Measurements from ENCODE around the gene HHATL. TPM values are rescaled to one million over a fixed set of nuclear protein-coding genes. Genes with fewer than 3 reads are reported as not detected.

Gene HHATL
- total RNA-seq, 1 experiment from 2014 or later, result not detected

DNA sequence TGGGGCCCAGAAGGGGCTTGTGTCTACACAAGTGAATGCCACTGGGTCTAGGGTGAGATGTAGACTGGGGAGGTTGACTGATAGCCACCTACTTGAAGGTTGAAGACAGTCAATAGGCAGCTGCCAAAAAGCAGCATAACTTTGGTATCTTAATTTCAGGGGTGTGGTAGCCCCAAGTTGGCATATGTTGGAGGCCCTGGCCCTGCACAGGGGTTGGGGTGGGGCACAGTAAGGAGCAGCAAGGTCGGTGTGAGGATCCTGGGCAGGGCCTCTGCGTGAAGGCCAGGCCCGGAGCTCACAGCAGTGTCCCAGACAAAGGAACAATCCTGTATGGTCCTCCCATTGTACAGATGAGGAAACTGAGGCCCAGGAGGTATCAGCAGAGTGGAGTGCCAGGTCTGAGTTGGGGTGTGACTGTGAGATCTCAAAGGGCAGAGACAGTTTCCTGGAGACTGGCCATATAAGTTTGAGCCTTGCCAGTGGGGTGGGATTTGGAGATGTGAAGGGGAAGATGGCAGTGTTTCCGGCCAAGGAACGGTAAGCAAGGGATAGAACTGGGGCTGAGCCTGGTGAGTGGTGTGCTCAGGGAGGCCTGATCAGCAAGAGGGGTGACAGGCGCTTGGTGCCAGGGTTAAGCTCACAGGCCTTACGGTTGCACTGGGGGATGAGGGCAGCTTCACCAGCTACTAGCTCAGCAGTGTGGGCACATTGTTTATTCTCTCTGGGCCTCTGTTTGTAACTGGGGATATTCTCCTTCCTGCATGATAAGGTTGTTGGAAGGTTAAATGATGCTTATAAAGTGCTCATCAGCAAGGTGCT lies 15.6 kb downstream of the HHATL start:
- Histone ChIP-seq H3K4me3 (ENCODE audit: low read length) (no peak overlapping the region), H3K9me3 (ENCODE audit: low read length) (no peaks in the 10 kb centered on the region), H3K4me2 (ENCODE audit: low read depth, low read length, poor library complexity, severe bottlenecking) (no peak overlapping the region)

DNA sequence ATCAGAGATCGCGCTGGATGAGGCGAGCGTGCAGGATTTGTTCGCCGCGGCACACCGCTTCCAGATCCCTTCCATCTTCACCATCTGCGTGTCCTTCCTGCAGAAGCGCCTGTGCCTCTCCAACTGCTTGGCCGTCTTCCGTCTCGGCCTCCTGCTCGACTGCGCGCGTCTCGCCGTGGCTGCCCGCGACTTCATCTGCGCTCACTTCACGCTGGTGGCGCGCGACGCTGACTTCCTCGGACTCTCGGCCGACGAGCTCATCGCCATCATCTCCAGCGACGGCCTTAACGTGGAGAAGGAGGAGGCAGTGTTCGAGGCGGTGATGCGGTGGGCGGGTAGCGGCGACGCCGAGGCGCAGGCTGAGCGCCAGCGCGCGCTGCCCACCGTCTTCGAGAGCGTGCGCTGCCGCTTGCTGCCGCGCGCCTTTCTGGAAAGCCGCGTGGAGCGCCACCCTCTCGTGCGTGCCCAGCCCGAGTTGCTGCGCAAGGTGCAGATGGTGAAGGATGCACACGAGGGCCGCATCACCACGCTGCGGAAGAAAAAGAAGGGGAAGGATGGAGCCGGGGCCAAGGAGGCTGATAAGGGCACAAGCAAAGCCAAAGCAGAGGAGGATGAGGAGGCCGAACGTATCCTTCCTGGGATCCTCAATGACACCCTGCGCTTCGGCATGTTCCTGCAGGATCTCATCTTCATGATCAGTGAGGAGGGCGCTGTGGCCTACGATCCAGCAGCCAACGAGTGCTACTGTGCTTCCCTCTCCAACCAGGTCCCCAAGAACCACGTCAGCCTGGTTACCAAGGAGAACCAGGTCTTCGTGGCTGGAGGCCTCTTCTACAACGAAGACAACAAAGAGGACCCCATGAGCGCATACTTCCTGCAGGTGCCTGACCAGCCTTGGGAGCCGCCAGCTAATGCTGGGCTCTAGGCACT lies 16.4 kb downstream of the HHATL start:
- Histone ChIP-seq H3K9ac (ENCODE audit: low read length) (no peak overlapping the region), H3K27ac (ENCODE audit: low read length) (no peak overlapping the region), H3K9me2 (replicated peaks; ENCODE audit: insufficient read depth, low read length) (no peaks in the 10 kb centered on the region), H3K4me1 (ENCODE audit: low read length) (no peaks in the 10 kb centered on the region), H3K36me3 (ENCODE audit: insufficient read depth, low read length) (no peaks in the 10 kb centered on the region), H2AFZ (ENCODE audit: low read length) (no peak overlapping the region), H3K79me2 (ENCODE audit: low read length) (no peaks in the 10 kb centered on the region), H3K4me3 (ENCODE audit: low read length) (no peak overlapping the region), H3K9me3 (ENCODE audit: low read length) (no peaks in the 10 kb centered on the region), H3K4me2 (ENCODE audit: low read depth, low read length, poor library complexity, severe bottlenecking) (no peak overlapping the region), H3K27me3 (ENCODE audit: low read length) (no peaks in the 10 kb centered on the region), H4K20me1 (ENCODE audit: insufficient read depth, low read depth, low read length) (no peaks in the 10 kb centered on the region)
- no peak for DNase-seq

More for the DNA sequence above, 15.6 kb downstream of the HHATL start:
- Histone ChIP-seq H3K79me2 (ENCODE audit: low read length) (no peaks in the 10 kb centered on the region), H4K20me1 (ENCODE audit: insufficient read depth, low read depth, low read length) (no peaks in the 10 kb centered on the region), H3K36me3 (ENCODE audit: insufficient read depth, low read length) (no peaks in the 10 kb centered on the region), H3K9me2 (replicated peaks; ENCODE audit: insufficient read depth, low read length) (no peaks in the 10 kb centered on the region), H3K27ac (ENCODE audit: low read length) (no peak overlapping the region), H2AFZ (ENCODE audit: low read length) (no peak overlapping the region), H3K9ac (ENCODE audit: low read length) (no peak overlapping the region), H3K4me1 (ENCODE audit: low read length) (no peaks in the 10 kb centered on the region), H3K27me3 (ENCODE audit: low read length) (no peaks in the 10 kb centered on the region)
- DNase-seq, result no peak

DNA sequence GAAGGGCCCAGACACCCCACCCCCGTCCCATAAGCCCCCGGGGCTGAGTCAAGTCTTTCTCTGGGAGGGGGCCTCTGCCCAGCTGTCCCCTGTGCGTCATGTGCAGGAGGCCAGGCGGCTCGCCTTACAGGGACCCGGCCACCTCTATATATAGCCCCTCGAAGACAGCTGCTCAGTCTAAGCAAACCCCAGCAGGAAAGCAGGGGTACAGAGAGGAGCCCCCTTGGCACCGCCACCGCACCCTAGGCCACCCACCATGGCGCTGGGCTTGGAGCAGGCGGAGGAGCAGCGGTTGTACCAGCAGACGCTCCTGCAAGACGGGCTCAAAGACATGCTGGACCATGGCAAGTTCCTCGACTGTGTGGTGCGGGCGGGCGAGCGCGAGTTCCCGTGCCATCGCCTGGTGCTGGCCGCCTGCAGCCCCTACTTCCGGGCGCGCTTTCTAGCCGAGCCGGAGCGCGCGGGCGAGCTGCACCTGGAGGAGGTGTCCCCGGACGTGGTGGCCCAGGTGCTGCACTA lies 17.2 kb downstream of the HHATL start, which contains the start of gene KLHL40:
TSS of gene KLHL40 (plus strand) at position 175 of the 519 bp plus-strand sequence. CDS start at position 257, 82 bp downstream.
- Histone ChIP-seq H3K36me3 (ENCODE audit: insufficient read depth, low read length) (no peaks in the 10 kb centered on the region), H3K4me3 (ENCODE audit: low read length) (no peak within 1 kb of the TSS), H3K4me2 (ENCODE audit: low read depth, low read length, poor library complexity, severe bottlenecking) (no peak within 1 kb of the TSS), H3K9me2 (replicated peaks; ENCODE audit: insufficient read depth, low read length) (no peaks in the 10 kb centered on the region), H3K27ac (ENCODE audit: low read length) (no peak within 1 kb of the TSS), H3K4me1 (ENCODE audit: low read length) (no peaks in the 10 kb centered on the region), H3K79me2 (ENCODE audit: low read length) (no peaks in the 10 kb centered on the region), H3K9me3 (ENCODE audit: low read length) (no peaks in the 10 kb centered on the region), H4K20me1 (ENCODE audit: insufficient read depth, low read depth, low read length) (no peaks in the 10 kb centered on the region), H3K27me3 (ENCODE audit: low read length) (no peaks in the 10 kb centered on the region), H2AFZ (ENCODE audit: low read length) (no peak within 1 kb of the TSS), H3K9ac (ENCODE audit: low read length) (no peak within 1 kb of the TSS)
- no peak for DNase-seq

DNA sequence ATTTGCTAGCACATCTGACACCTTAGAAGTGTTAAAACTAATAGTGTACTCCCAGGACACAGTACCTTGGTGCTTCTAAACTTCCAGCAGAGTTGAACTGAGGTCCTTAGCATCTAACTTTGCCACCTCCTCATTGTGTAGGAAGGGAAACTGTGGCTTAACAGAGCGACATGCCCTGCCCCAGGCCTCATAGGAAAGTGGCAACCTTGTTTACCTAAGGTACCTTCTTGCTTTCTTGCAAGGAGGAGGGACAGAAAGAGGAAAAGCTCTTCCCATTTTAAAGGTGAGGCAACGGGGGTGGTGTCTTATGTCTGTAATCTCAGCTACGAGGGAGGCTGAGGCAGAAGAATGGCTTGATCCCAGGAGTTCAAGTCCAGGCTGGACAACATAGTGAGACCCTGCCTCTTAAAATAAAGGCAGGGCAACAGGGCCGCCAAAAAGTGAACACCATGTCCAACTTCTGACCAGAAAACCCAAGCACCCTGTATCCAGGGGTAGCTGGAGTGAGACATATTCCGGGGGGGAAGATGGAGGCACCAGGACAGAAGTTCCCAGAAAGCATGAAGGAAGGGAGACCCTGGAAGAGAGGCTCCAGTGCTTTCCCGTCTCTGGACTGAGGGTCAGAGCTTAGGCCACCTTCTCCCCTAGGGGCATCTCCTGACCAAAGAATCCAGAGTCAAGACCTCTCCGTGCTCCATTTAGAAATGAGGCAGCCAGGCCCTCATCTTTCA lies 17.8 kb downstream of the HHATL start:
- H4K20me1 ChIP-seq (ENCODE audit: insufficient read depth, low read depth, low read length), result no peaks in the 10 kb centered on the region
- DNase-seq, result no peak
- no peaks in the 10 kb centered on the region for H3K27me3 ChIP-seq (ENCODE audit: low read length)
- H3K27ac ChIP-seq (ENCODE audit: low read length), result no peak overlapping the region
- no peak overlapping the region for H3K4me2 ChIP-seq (ENCODE audit: low read depth, low read length, poor library complexity, severe bottlenecking)
- no peaks in the 10 kb centered on the region for H3K36me3 ChIP-seq (ENCODE audit: insufficient read depth, low read length)
- H3K9me2 ChIP-seq (replicated peaks; ENCODE audit: insufficient read depth, low read length), result no peaks in the 10 kb centered on the region
- no peak overlapping the region for H2AFZ ChIP-seq (ENCODE audit: low read length)
- no peaks in the 10 kb centered on the region for H3K4me1 ChIP-seq (ENCODE audit: low read length)
- no peak overlapping the region for H3K9ac ChIP-seq (ENCODE audit: low read length)
- H3K9me3 ChIP-seq (ENCODE audit: low read length), result no peaks in the 10 kb centered on the region
- no peak overlapping the region for H3K4me3 ChIP-seq (ENCODE audit: low read length)
- H3K79me2 ChIP-seq (ENCODE audit: low read length), result no peaks in the 10 kb centered on the region

DNA sequence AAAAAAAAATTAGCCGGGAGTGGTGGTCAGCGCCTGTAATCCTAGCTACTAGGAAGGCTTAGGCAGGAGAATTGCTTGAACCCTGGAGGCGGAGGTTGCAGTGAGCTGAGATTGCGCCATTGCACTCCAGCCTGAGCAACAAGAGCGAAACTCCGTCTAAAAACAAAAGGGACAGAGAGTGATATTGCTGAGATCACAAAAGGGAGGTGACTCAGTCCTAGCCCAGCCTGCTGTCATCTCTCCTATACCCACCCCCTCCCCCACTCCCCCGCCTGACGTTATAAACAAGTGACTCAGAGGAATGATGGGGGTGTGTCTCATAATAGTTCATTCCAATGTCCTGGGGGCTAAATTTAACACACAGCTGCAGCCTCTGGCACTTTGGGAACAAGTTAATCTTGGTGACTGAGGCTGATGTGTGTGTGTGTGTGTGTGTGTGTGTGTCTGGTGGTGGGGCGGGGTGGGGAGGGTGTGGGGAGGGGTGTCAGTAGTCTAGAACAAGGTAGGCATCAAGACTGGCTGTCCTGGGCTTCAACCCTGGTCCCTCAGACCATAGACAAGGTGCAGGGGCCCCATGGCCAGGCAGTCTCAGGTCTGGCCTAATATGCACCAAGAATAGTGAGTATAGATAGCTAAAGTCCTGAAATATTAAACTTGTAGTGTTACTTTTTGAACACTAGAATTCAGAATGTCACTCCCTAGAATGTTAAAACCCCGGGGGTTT lies 18.6 kb downstream of the HHATL start:
- H2AFZ ChIP-seq (ENCODE audit: low read length), result no peak overlapping the region

DNA sequence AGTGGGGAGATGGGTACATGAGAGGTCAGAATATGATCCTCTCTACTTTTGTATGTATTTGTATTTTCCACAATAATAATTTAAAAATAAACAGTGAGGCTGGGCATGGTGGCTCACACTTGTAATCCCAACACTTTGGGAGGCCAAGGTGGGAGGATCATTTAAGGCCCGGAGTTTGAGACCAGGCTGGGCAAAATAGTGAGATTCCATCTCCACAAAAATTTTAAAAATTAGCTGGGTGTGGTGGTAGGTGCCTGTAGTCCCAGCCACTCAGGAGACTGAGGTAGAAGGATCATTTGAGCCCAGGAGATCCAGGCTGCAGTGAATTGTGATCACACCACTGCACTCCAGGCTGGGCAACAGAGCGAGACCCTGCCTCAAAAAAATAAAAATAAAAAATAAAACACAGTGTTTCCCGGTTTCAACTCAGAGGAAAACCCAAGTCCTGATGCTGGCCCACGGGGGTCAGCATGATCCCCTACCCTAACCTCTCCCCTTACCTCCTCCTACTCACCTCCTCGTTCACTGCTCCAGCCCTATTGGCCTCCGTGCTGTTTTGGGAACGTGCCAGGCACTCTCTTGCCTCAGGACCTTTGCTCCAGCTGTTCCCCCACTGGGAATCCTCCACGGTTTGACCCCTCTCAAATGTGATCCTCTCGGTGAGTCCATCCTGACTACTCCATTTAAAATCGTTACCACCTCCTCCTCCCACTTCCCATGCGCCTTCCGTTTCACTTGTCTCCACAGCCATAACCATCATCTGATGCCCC lies 20.1 kb downstream of the HHATL start:
- Histone ChIP-seq H3K79me2 (ENCODE audit: low read length) (no peaks in the 10 kb centered on the region), H2AFZ (ENCODE audit: low read length) (no peak overlapping the region), H3K4me3 (ENCODE audit: low read length) (no peak overlapping the region), H3K27ac (ENCODE audit: low read length) (no peak overlapping the region), H3K4me1 (ENCODE audit: low read length) (no peaks in the 10 kb centered on the region), H3K9me2 (replicated peaks; ENCODE audit: insufficient read depth, low read length) (no peaks in the 10 kb centered on the region), H3K9ac (ENCODE audit: low read length) (no peak overlapping the region), H3K36me3 (ENCODE audit: insufficient read depth, low read length) (no peaks in the 10 kb centered on the region), H3K27me3 (ENCODE audit: low read length) (no peaks in the 10 kb centered on the region), H3K9me3 (ENCODE audit: low read length) (no peaks in the 10 kb centered on the region; the same call in 1 of the 2 replicates), H3K4me2 (ENCODE audit: low read depth, low read length, poor library complexity, severe bottlenecking) (no peak overlapping the region), H4K20me1 (ENCODE audit: insufficient read depth, low read depth, low read length) (no peaks in the 10 kb centered on the region)
- no peak for DNase-seq

More for the DNA sequence above, 18.6 kb downstream of the HHATL start:
- DNase-seq, result no peak
- Histone ChIP-seq H3K9me2 (replicated peaks; ENCODE audit: insufficient read depth, low read length) (no peaks in the 10 kb centered on the region), H3K9me3 (ENCODE audit: low read length) (no peaks in the 10 kb centered on the region), H3K27ac (ENCODE audit: low read length) (no peak overlapping the region), H3K36me3 (ENCODE audit: insufficient read depth, low read length) (no peaks in the 10 kb centered on the region), H4K20me1 (ENCODE audit: insufficient read depth, low read depth, low read length) (no peaks in the 10 kb centered on the region), H3K9ac (ENCODE audit: low read length) (no peak overlapping the region), H3K4me1 (ENCODE audit: low read length) (no peaks in the 10 kb centered on the region), H3K4me3 (ENCODE audit: low read length) (no peak overlapping the region), H3K4me2 (ENCODE audit: low read depth, low read length, poor library complexity, severe bottlenecking) (no peak overlapping the region), H3K27me3 (ENCODE audit: low read length) (no peaks in the 10 kb centered on the region), H3K79me2 (ENCODE audit: low read length) (no peaks in the 10 kb centered on the region)

Measured in Karpas-422 (cell line).